ENCODE data around the gene MSMP. TPM values are rescaled to one million over a fixed set of nuclear protein-coding genes. Genes with fewer than 3 reads are reported as not detected.

The MSMP gene
- total RNA-seq, 2 experiments from 2014 or later, result 2.3 to 4.1 TPM

- no TSS peak for BruUV-seq (replicated peaks)
- POLR2A ChIA-PET, result interaction anchor here (2.0 kb wide), 1 partner anchor 16 kb away, joined by 4 read pairs; no protein-coding TSS in a partner anchor
- peaks cover 9% of the 10 kb centered on the region for H3K4me1 ChIP-seq (ENCODE audit: insufficient read depth, low read length, poor library complexity, severe bottlenecking)
Measured at GRCh38 chr9:35792826-35793225, 38.8 kb upstream of the MSMP start.

DNA sequence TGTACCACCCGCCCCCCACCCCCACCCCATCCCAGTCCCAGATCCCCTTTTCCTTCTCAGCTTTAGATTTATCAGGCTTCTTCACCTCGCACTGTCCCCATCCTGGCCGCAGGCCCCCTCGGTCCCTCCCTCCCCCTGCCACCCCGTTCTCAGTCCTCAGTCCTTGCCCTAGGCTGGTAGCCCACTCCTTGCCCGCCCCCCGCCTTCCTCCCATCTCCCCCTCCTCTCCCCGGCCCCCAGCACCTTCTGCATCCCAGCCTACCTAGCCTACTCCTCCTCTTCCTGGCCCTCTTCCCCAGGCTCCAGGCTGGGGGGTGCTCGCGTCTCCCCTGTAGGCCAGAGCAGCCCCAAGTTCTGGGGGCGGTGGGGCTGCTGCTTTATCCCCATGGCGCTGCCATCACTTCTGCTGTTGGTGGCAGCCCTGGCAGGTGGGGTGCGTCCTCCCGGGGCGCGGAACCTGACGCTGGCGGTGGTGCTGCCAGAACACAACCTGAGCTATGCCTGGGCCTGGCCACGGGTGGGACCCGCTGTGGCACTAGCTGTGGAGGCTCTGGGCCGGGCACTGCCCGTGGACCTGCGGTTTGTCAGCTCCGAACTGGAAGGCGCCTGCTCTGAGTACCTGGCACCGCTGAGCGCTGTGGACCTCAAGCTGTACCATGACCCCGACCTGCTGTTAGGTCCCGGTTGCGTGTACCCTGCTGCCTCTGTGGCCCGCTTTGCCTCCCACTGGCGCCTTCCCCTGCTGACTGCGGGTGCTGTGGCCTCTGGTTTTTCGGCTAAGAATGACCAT lies 38.1 kb upstream of the MSMP start:
- intact Hi-C loops (cut with micrococcal nuclease; ENCODE audit: unreplicated experiment), result loop anchor here (10.0 kb wide), 1 partner anchor 233 kb away; no protein-coding TSS in a partner anchor
- Histone ChIP-seq H3K4me1 (ENCODE audit: insufficient read depth, low read length, poor library complexity, severe bottlenecking) (peaks cover 9% of the 10 kb centered on the region), H2AFZ (ENCODE audit: low read length) (no peak overlapping the region), H4K20me1 (ENCODE audit: insufficient read depth, low read length) (no peaks in the 10 kb centered on the region), H3K27ac (ENCODE audit: low read depth, low read length, poor library complexity, severe bottlenecking) (no peak overlapping the region), H3K79me2 (ENCODE audit: insufficient read depth, low read depth, low read length) (no peaks in the 10 kb centered on the region), H3K9me3 (ENCODE audit: low read length) (no peaks in the 10 kb centered on the region), H3K36me3 (ENCODE audit: insufficient read depth, low read length) (no peaks in the 10 kb centered on the region; the same call in 1 of the 2 replicates), H3K9me2 (ENCODE audit: insufficient read depth, low read length) (no peaks in the 10 kb centered on the region), H3K4me3 (ENCODE audit: low read depth, low read length, poor library complexity, severe bottlenecking) (no peak overlapping the region), H3K4me2 (ENCODE audit: low read length) (no peak overlapping the region)
- ChIA-PET POLR2A (interaction anchor here (2.0 kb wide), 1 partner anchor 16 kb away, joined by 4 read pairs; no protein-coding TSS in a partner anchor), CTCF (ENCODE audit: unreplicated experiment) (interaction anchor here (1.1 to 1.4 kb wide), 2 partner anchors 34 to 43 kb away, joined by 3 read pairs; no protein-coding TSS in a partner anchor)
- no peak for DNase-seq (ENCODE audit: low spot score)
- no peak for TF ChIP-seq EZH2phosphoT487 (IDR thresholded peaks at IDR 0.05; ENCODE audit: borderline replicate concordance, low read depth, low read length)
- TF ChIP-seq, protein P1, sequence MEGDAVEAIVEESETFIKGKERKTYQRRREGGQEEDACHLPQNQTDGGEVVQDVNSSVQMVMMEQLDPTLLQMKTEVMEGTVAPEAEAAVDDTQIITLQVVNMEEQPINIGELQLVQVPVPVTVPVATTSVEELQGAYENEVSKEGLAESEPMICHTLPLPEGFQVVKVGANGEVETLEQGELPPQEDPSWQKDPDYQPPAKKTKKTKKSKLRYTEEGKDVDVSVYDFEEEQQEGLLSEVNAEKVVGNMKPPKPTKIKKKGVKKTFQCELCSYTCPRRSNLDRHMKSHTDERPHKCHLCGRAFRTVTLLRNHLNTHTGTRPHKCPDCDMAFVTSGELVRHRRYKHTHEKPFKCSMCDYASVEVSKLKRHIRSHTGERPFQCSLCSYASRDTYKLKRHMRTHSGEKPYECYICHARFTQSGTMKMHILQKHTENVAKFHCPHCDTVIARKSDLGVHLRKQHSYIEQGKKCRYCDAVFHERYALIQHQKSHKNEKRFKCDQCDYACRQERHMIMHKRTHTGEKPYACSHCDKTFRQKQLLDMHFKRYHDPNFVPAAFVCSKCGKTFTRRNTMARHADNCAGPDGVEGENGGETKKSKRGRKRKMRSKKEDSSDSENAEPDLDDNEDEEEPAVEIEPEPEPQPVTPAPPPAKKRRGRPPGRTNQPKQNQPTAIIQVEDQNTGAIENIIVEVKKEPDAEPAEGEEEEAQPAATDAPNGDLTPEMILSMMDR (conservative IDR thresholded peaks at IDR 0.05; ENCODE audit: low read length), result no peak
- BruUV-seq (replicated peaks), result no TSS peak

More at GRCh38 chr9:35792826-35793225, 38.8 kb upstream of the MSMP start:
- Histone ChIP-seq H3K27ac (ENCODE audit: low read depth, low read length, poor library complexity, severe bottlenecking) (no peak overlapping the region), H3K9me2 (ENCODE audit: insufficient read depth, low read length) (no peaks in the 10 kb centered on the region), H3K79me2 (ENCODE audit: insufficient read depth, low read depth, low read length) (no peaks in the 10 kb centered on the region), H3K36me3 (ENCODE audit: insufficient read depth, low read length) (no peaks in the 10 kb centered on the region; the same call in 1 of the 2 replicates), H3K9me3 (ENCODE audit: low read length) (no peaks in the 10 kb centered on the region), H3K4me2 (ENCODE audit: low read length) (no peak overlapping the region), H4K20me1 (ENCODE audit: insufficient read depth, low read length) (no peaks in the 10 kb centered on the region), H2AFZ (ENCODE audit: low read length) (no peak overlapping the region), H3K4me3 (ENCODE audit: low read depth, low read length, poor library complexity, severe bottlenecking) (no peak overlapping the region)
- no peak for DNase-seq (ENCODE audit: low spot score)
- no peak for TF ChIP-seq EZH2phosphoT487 (IDR thresholded peaks at IDR 0.05; ENCODE audit: borderline replicate concordance, low read depth, low read length)
- TF ChIP-seq, protein P1 (conservative IDR thresholded peaks at IDR 0.05; ENCODE audit: low read length), result no peak
- CTCF ChIA-PET (ENCODE audit: unreplicated experiment), result interaction anchor here (1.1 to 1.4 kb wide), 2 partner anchors 33 to 43 kb away, joined by 3 read pairs; no protein-coding TSS in a partner anchor
- intact Hi-C loops (cut with micrococcal nuclease; ENCODE audit: unreplicated experiment), result loop anchor here (10.0 kb wide), 1 partner anchor 232 kb away; no protein-coding TSS in a partner anchor
